Measurements from ENCODE around the gene MSMP.

The MSMP gene

GRCh38 chr9:35755071-35755470 is 995 bp upstream of the MSMP start:
- no peak overlapping the region for H3K9ac ChIP-seq (ENCODE audit: low read length)
- H3K4me3 ChIP-seq (ENCODE audit: low read length): no peak overlapping the region
- no peaks in the 10 kb centered on the region for H3K9me3 ChIP-seq (ENCODE audit: control insufficient read depth, low read depth, low read length)
- peaks cover 31% of the 10 kb centered on the region for H3K36me3 ChIP-seq (ENCODE audit: control insufficient read depth, low read depth, low read length)
- peaks cover 6% of the 10 kb centered on the region for H3K4me1 ChIP-seq (ENCODE audit: control insufficient read depth, low read depth, low read length)
- H3K27me3 ChIP-seq (ENCODE audit: control insufficient read depth, insufficient read depth, low read length): no peaks in the 10 kb centered on the region
- no peak overlapping the region for H3K27ac ChIP-seq (ENCODE audit: low read length)

- H3K27ac ChIP-seq (ENCODE audit: low read length): no peak overlapping the region
- H3K36me3 ChIP-seq (ENCODE audit: control insufficient read depth, low read depth, low read length): peaks cover 31% of the 10 kb centered on the region
- H3K9me3 ChIP-seq (ENCODE audit: control insufficient read depth, low read depth, low read length): no peaks in the 10 kb centered on the region
- no peak overlapping the region for H3K9ac ChIP-seq (ENCODE audit: low read length)
- H3K27me3 ChIP-seq (ENCODE audit: control insufficient read depth, insufficient read depth, low read length): no peaks in the 10 kb centered on the region
- no peak overlapping the region for H3K4me3 ChIP-seq (ENCODE audit: low read length)
- peaks cover 10% of the 10 kb centered on the region for H3K4me1 ChIP-seq (ENCODE audit: control insufficient read depth, low read depth, low read length)
Measured at GRCh38 chr9:35753466-35753865, 610 bp downstream of the MSMP start.

- Histone ChIP-seq H3K4me1 (ENCODE audit: control insufficient read depth, low read depth, low read length) (peaks cover 4% of the 10 kb centered on the region), H3K36me3 (ENCODE audit: control insufficient read depth, low read depth, low read length) (peaks cover 31% of the 10 kb centered on the region), H3K9ac (ENCODE audit: low read length) (no peak overlapping the region), H3K27ac (ENCODE audit: low read length) (no peak overlapping the region), H3K27me3 (ENCODE audit: control insufficient read depth, insufficient read depth, low read length) (no peaks in the 10 kb centered on the region), H3K4me3 (ENCODE audit: low read length) (peak overlapping the region; percentile 86), H3K9me3 (ENCODE audit: control insufficient read depth, low read depth, low read length) (no peaks in the 10 kb centered on the region)
Measured at GRCh38 chr9:35750256-35750531, 3.9 kb downstream of the MSMP start.

GRCh38 chr9:35749515-35750255 is 4.4 kb downstream of the MSMP start:
- Histone ChIP-seq H3K4me1 (ENCODE audit: control insufficient read depth, low read depth, low read length) (peaks cover 4% of the 10 kb centered on the region), H3K27ac (ENCODE audit: low read length) (no peak overlapping the region), H3K9me3 (ENCODE audit: control insufficient read depth, low read depth, low read length) (no peaks in the 10 kb centered on the region), H3K9ac (ENCODE audit: low read length) (peak overlapping the region; percentile 35), H3K36me3 (ENCODE audit: control insufficient read depth, low read depth, low read length) (peaks cover 32% of the 10 kb centered on the region), H3K27me3 (ENCODE audit: control insufficient read depth, insufficient read depth, low read length) (no peaks in the 10 kb centered on the region), H3K4me3 (ENCODE audit: low read length) (peak overlapping the region; percentile 86)

- no peaks in the 10 kb centered on the region for H3K9me3 ChIP-seq (ENCODE audit: control insufficient read depth, low read depth, low read length)
- H3K4me1 ChIP-seq (ENCODE audit: control insufficient read depth, low read depth, low read length): peaks cover 4% of the 10 kb centered on the region
- H3K27ac ChIP-seq (ENCODE audit: low read length): no peak within 1 kb of the TSS
- peak within 1 kb of the TSS; percentile 86 for H3K4me3 ChIP-seq (ENCODE audit: low read length)
- H3K27me3 ChIP-seq (ENCODE audit: control insufficient read depth, insufficient read depth, low read length): no peaks in the 10 kb centered on the region
- peak within 1 kb of the TSS; percentile 56 for H3K9ac ChIP-seq (ENCODE audit: low read length)
- peaks cover 37% of the 10 kb centered on the region for H3K36me3 ChIP-seq (ENCODE audit: control insufficient read depth, low read depth, low read length)
Measured at GRCh38 chr9:35748858-35749514, 5.1 kb downstream of the MSMP start, which contains the start of the genes GBA2 and RGP1. TSS of gene GBA2 (minus strand) at chr9:35749228. CDS start at chr9:35748704, 524 bp downstream. TSS of gene RGP1 (plus strand) at chr9:35749287. CDS start at chr9:35749756, 469 bp downstream.

GRCh38 chr9:35748242-35748857 is 5.7 kb downstream of the MSMP start:
- no peaks in the 10 kb centered on the region for H3K27me3 ChIP-seq (ENCODE audit: control insufficient read depth, insufficient read depth, low read length)
- peak overlapping the region; percentile 56 for H3K9ac ChIP-seq (ENCODE audit: low read length)
- no peaks in the 10 kb centered on the region for H3K9me3 ChIP-seq (ENCODE audit: control insufficient read depth, low read depth, low read length)
- peaks cover 39% of the 10 kb centered on the region for H3K36me3 ChIP-seq (ENCODE audit: control insufficient read depth, low read depth, low read length)
- no peak overlapping the region for H3K27ac ChIP-seq (ENCODE audit: low read length)
- H3K4me1 ChIP-seq (ENCODE audit: control insufficient read depth, low read depth, low read length): peaks cover 4% of the 10 kb centered on the region
- H3K4me3 ChIP-seq (ENCODE audit: low read length): peak overlapping the region; percentile 86

- H3K9me3 ChIP-seq (ENCODE audit: control insufficient read depth, low read depth, low read length): no peaks in the 10 kb centered on the region
- H3K36me3 ChIP-seq (ENCODE audit: control insufficient read depth, low read depth, low read length): peaks cover 42% of the 10 kb centered on the region
- peaks cover 4% of the 10 kb centered on the region for H3K4me1 ChIP-seq (ENCODE audit: control insufficient read depth, low read depth, low read length)
- H3K27me3 ChIP-seq (ENCODE audit: control insufficient read depth, insufficient read depth, low read length): no peaks in the 10 kb centered on the region
- H3K9ac ChIP-seq (ENCODE audit: low read length): no peak overlapping the region
- H3K27ac ChIP-seq (ENCODE audit: low read length): no peak overlapping the region
- peak overlapping the region; percentile 86 for H3K4me3 ChIP-seq (ENCODE audit: low read length)
Measured at GRCh38 chr9:35746583-35746982, 7.5 kb downstream of the MSMP start.

GRCh38 chr9:35745569-35745968 is 8.5 kb downstream of the MSMP start:
- Histone ChIP-seq H3K36me3 (ENCODE audit: control insufficient read depth, low read depth, low read length) (peaks cover 39% of the 10 kb centered on the region), H3K4me1 (ENCODE audit: control insufficient read depth, low read depth, low read length) (peaks cover 4% of the 10 kb centered on the region), H3K9ac (ENCODE audit: low read length) (no peak overlapping the region), H3K4me3 (ENCODE audit: low read length) (no peak overlapping the region), H3K27ac (ENCODE audit: low read length) (no peak overlapping the region), H3K27me3 (ENCODE audit: control insufficient read depth, insufficient read depth, low read length) (no peaks in the 10 kb centered on the region), H3K9me3 (ENCODE audit: control insufficient read depth, low read depth, low read length) (no peaks in the 10 kb centered on the region)

- H3K4me3 ChIP-seq (ENCODE audit: low read length): no peak overlapping the region
- H3K9me3 ChIP-seq (ENCODE audit: control insufficient read depth, low read depth, low read length): no peaks in the 10 kb centered on the region
- H3K27me3 ChIP-seq (ENCODE audit: control insufficient read depth, insufficient read depth, low read length): no peaks in the 10 kb centered on the region
- H3K4me1 ChIP-seq (ENCODE audit: control insufficient read depth, low read depth, low read length): no peaks in the 10 kb centered on the region
- no peak overlapping the region for H3K27ac ChIP-seq (ENCODE audit: low read length)
- peaks cover 54% of the 10 kb centered on the region for H3K36me3 ChIP-seq (ENCODE audit: control insufficient read depth, low read depth, low read length)
- H3K9ac ChIP-seq (ENCODE audit: low read length): no peak overlapping the region
Measured at GRCh38 chr9:35743880-35744518, 10.1 kb downstream of the MSMP start.

- Histone ChIP-seq H3K9me3 (ENCODE audit: control insufficient read depth, low read depth, low read length) (no peaks in the 10 kb centered on the region), H3K27me3 (ENCODE audit: control insufficient read depth, insufficient read depth, low read length) (no peaks in the 10 kb centered on the region), H3K4me1 (ENCODE audit: control insufficient read depth, low read depth, low read length) (no peaks in the 10 kb centered on the region), H3K9ac (ENCODE audit: low read length) (no peak overlapping the region), H3K27ac (ENCODE audit: low read length) (no peak overlapping the region), H3K36me3 (ENCODE audit: control insufficient read depth, low read depth, low read length) (peaks cover 59% of the 10 kb centered on the region), H3K4me3 (ENCODE audit: low read length) (no peak overlapping the region)
Measured at GRCh38 chr9:35743452-35743851, 10.6 kb downstream of the MSMP start.

GRCh38 chr9:35741740-35742139 is 12.3 kb downstream of the MSMP start:
- H3K4me1 ChIP-seq (ENCODE audit: control insufficient read depth, low read depth, low read length): no peaks in the 10 kb centered on the region
- H3K9ac ChIP-seq (ENCODE audit: low read length): no peak overlapping the region
- H3K27me3 ChIP-seq (ENCODE audit: control insufficient read depth, insufficient read depth, low read length): no peaks in the 10 kb centered on the region
- H3K36me3 ChIP-seq (ENCODE audit: control insufficient read depth, low read depth, low read length): peaks cover 76% of the 10 kb centered on the region
- H3K4me3 ChIP-seq (ENCODE audit: low read length): no peak overlapping the region
- no peaks in the 10 kb centered on the region for H3K9me3 ChIP-seq (ENCODE audit: control insufficient read depth, low read depth, low read length)
- H3K27ac ChIP-seq (ENCODE audit: low read length): no peak overlapping the region
